ENCODE measurements around the gene ZNF385C.

ZNF385C gene

GRCh38 chr17:42079541-42079940 lies 18.7 kb downstream of the ZNF385C start:
- H3K4me3 ChIP-seq (ENCODE audit: low read depth, low read length) = no peak overlapping the region
- DNase-seq (ENCODE audit: low read depth) = no peak
- TF ChIP-seq CTCF (IDR thresholded peaks at IDR 0.05; ENCODE audit: control insufficient read depth, extremely low read depth, insufficient read depth) = no peak

GRCh38 chr17:42078396-42079043 lies 19.8 kb downstream of the ZNF385C start:
- no peak overlapping the region for H3K4me3 ChIP-seq (ENCODE audit: low read depth, low read length)
- no peak for DNase-seq (ENCODE audit: low read depth)
- TF ChIP-seq CTCF (IDR thresholded peaks at IDR 0.05; ENCODE audit: control insufficient read depth, extremely low read depth, insufficient read depth) = no peak

GRCh38 chr17:42077755-42078154 lies 20.5 kb downstream of the ZNF385C start:
- DNase-seq (ENCODE audit: low read depth) = no peak
- TF ChIP-seq CTCF (IDR thresholded peaks at IDR 0.05; ENCODE audit: control insufficient read depth, extremely low read depth, insufficient read depth) = no peak
- H3K4me3 ChIP-seq (ENCODE audit: low read depth, low read length) = no peak overlapping the region

GRCh38 chr17:42076797-42077559 lies 21.3 kb downstream of the ZNF385C start:
- no peak for DNase-seq (ENCODE audit: low read depth)
- TF ChIP-seq CTCF (IDR thresholded peaks at IDR 0.05; ENCODE audit: control insufficient read depth, extremely low read depth, insufficient read depth) = no peak
- H3K4me3 ChIP-seq (ENCODE audit: low read depth, low read length) = no peak overlapping the region

GRCh38 chr17:42075789-42076188 lies 22.5 kb downstream of the ZNF385C start:
- no peak for DNase-seq (ENCODE audit: low read depth)
- TF ChIP-seq CTCF (IDR thresholded peaks at IDR 0.05; ENCODE audit: control insufficient read depth, extremely low read depth, insufficient read depth) = no peak
- no peak overlapping the region for H3K4me3 ChIP-seq (ENCODE audit: low read depth, low read length)

GRCh38 chr17:42072323-42073187 lies 25.7 kb downstream of the ZNF385C start:
- no peak for DNase-seq (ENCODE audit: low read depth)
- no peak for TF ChIP-seq CTCF (IDR thresholded peaks at IDR 0.05; ENCODE audit: control insufficient read depth, extremely low read depth, insufficient read depth)
- H3K4me3 ChIP-seq (ENCODE audit: low read depth, low read length) = no peak overlapping the region

Measured in LNCaP clone FGC (cell line).